ENCODE data around the gene REG4. TPM values are rescaled to one million over a fixed set of nuclear protein-coding genes. Genes with fewer than 3 reads are reported as not detected.

Gene REG4
- polyA plus RNA-seq, 1 of the 3 experiments (the other 2 are of a cell fraction), result not detected

Other genes starting within 250 kb of the REG4 start
- 3.4 and 4.1 TPM in 2 replicates for gene ZNF697, start 163.2 kb downstream of the REG4 start, polyA plus RNA-seq (2012; rRNA removed)
- 30.2 and 30.9 TPM in 2 replicates for gene PHGDH, start 99.5 kb downstream of the REG4 start, polyA plus RNA-seq (2012; rRNA removed)
- gene HMGCS2, start 42.6 kb downstream of the REG4 start, polyA plus RNA-seq (2012; rRNA removed), result not detected in 2 replicates
- gene ADAM30, start 85.1 kb upstream of the REG4 start, polyA plus RNA-seq (2012; rRNA removed), result not detected in 2 replicates

Data from SK-N-SH (cell line).